HepG2 (cell line): Measurements from ENCODE around the gene CA14. TPM values are rescaled to one million over a fixed set of nuclear protein-coding genes. Genes with fewer than 3 reads are reported as not detected.
A peak's percentile ranks its signal among the peaks of the same experiment; 100 is the strongest.

Experiments
- ARID3A ChIP-seq: IDR thresholded peaks from 2 replicates; pipeline ENCODE4 v1.6.1; 2012; ENCODE audit warnings: low read depth, low read length, improper control_type of control experiment
- BRF2 ChIP-seq: sonication (generic); formaldehyde crosslinking; IDR thresholded peaks from 2 replicates; pipeline ENCODE4 v1.8.1; 2022; ENCODE audit warnings: mild to moderate bottlenecking, missing genetic modification reagents
- CBX5 ChIP-seq: sonication (generic); formaldehyde crosslinking; IDR thresholded peaks from 2 replicates; pipeline ENCODE4 v1.4.0; 2020; ENCODE audit warnings: missing genetic modification reagents, borderline replicate concordance
- EED ChIP-seq: sonication (generic); formaldehyde crosslinking; IDR thresholded peaks from 2 replicates; pipeline ENCODE4 v1.5.0; 2020; ENCODE audit warnings: mild to moderate bottlenecking, missing genetic modification reagents
- FOSL2 ChIP-seq: sonication (generic); formaldehyde crosslinking; IDR thresholded peaks from 2 replicates; pipeline ENCODE4 v1.4.0; 2020; ENCODE audit warnings: missing genetic modification reagents
- FOXA1 ChIP-seq, 2 experiments: fragments of 450-650 bp in 1 of 2; sonication (generic) in 1 of 2; formaldehyde crosslinking in 1 of 2; IDR thresholded peaks; 2 replicates each; pipeline versions ENCODE4 v1.4.0 to v1.6.1; 2016 to 2020; ENCODE audit warnings: missing genetic modification reagents in 1 of 2
- GABPA ChIP-seq, 2 experiments: IDR thresholded peaks; 2 replicates each; pipeline ENCODE4 v1.6.1; 2011 to 2016; ENCODE audit warnings: low read depth in 2 of 2, low read length in 1 of 2, missing biosample characterization in 1 of 2, missing genetic modification characterization in 1 of 2
- IRF1 ChIP-seq: sonication (generic); formaldehyde crosslinking; IDR thresholded peaks from 2 replicates; pipeline ENCODE4 v1.4.0; 2020; ENCODE audit warnings: low read depth, mild to moderate bottlenecking, missing genetic modification reagents
- MTA1 ChIP-seq: sonication (generic); formaldehyde crosslinking; IDR thresholded peaks from 2 replicates; pipeline ENCODE4 v1.4.0; 2020; ENCODE audit warnings: missing genetic modification reagents, mild to moderate bottlenecking, borderline replicate concordance
- NFYB ChIP-seq: sonication (generic); formaldehyde crosslinking; IDR thresholded peaks from 2 replicates; pipeline ENCODE4 v1.4.0; 2020; ENCODE audit warnings: missing genetic modification reagents
- NONO ChIP-seq, 2 experiments: fragments of 450-650 bp in 1 of 2; sonication (generic) in 1 of 2; formaldehyde crosslinking in 1 of 2; IDR thresholded peaks in 1 of 2; conservative IDR thresholded peaks in 1 of 2; 2 replicates each; pipeline versions ENCODE4 v1.6.1 to v1.8.0; 2017 to 2022; ENCODE audit warnings: mild to moderate bottlenecking in 1 of 2, missing genetic modification reagents in 1 of 2, moderate library complexity in 1 of 2
- NR2C2 ChIP-seq: sonication (generic); formaldehyde crosslinking; IDR thresholded peaks from 2 replicates; pipeline ENCODE4 v1.4.0; 2020; ENCODE audit warnings: missing genetic modification reagents, mild to moderate bottlenecking, moderate library complexity, borderline replicate concordance
- ONECUT2 ChIP-seq: sonication (generic); formaldehyde crosslinking; IDR thresholded peaks from 2 replicates; pipeline ENCODE4 v1.4.0; 2020; ENCODE audit warnings: missing genetic modification reagents
- PHF8 ChIP-seq: sonication (generic); formaldehyde crosslinking; IDR thresholded peaks from 2 replicates; pipeline ENCODE4 v1.5.0; 2020; ENCODE audit warnings: missing genetic modification reagents
- RFX5 ChIP-seq: IDR thresholded peaks from 2 replicates; pipeline ENCODE4 v1.6.1; 2011; ENCODE audit warnings: low read depth, low read length, improper control_type of control experiment
- YY1 ChIP-seq: IDR thresholded peaks from 2 replicates; pipeline ENCODE4 v1.6.1; 2011; ENCODE audit warnings: low read length, low read depth, moderate library complexity, mild to moderate bottlenecking; ENCODE audit not compliant: insufficient read depth, insufficient replicate concordance
- ZBTB42 ChIP-seq: sonication (generic); formaldehyde crosslinking; IDR thresholded peaks from 2 replicates; pipeline ENCODE4 v1.5.0; 2020; ENCODE audit warnings: mild to moderate bottlenecking, missing genetic modification reagents
- ZFP36L2 ChIP-seq: sonication (generic); formaldehyde crosslinking; IDR thresholded peaks from 2 replicates; pipeline ENCODE4 v1.4.0; 2020; ENCODE audit warnings: missing genetic modification reagents
- ZFP62 ChIP-seq: sonication (generic); formaldehyde crosslinking; IDR thresholded peaks from 2 replicates; pipeline ENCODE4 v1.4.0; 2020; ENCODE audit warnings: missing genetic modification reagents
- ZNF335 ChIP-seq: sonication (generic); formaldehyde crosslinking; IDR thresholded peaks from 2 replicates; pipeline ENCODE4 v1.4.0; 2020; ENCODE audit warnings: missing genetic modification reagents
- ZNF773 ChIP-seq: sonication (generic); formaldehyde crosslinking; IDR thresholded peaks from 2 replicates; pipeline ENCODE4 v1.4.0; 2020; ENCODE audit warnings: missing genetic modification reagents, borderline replicate concordance
- ZNF878 ChIP-seq: sonication (generic); formaldehyde crosslinking; IDR thresholded peaks from 2 replicates; pipeline ENCODE4 v1.8.1; 2023; ENCODE audit warnings: mild to moderate bottlenecking, missing genetic modification reagents, moderate library complexity
- polyA plus RNA-seq, 8 experiments: library from polyadenylated mRNA; depleted of rRNA in 3 of 8; stranded (reverse) in 7 of 8; unstranded in 1 of 8; fragments of >200 nt; fragmentation: Illumina TruSeq in 4 of 8; extraction: Trizol in 4 of 8; gene quantifications; 2 replicates each; pipeline versions ENCODE4 v1.2.1 to v1.2.3, GENCODE V29; 2011 to 2016; ENCODE audit warnings: low read depth in 4 of 8, missing spikeins in 1 of 8, mixed read lengths in 1 of 8; ENCODE audit not compliant: insufficient read depth in 1 of 8
- total RNA-seq, 5 experiments: library from RNA; depleted of rRNA; stranded (reverse); fragments of >200 nt; fragmentation: Illumina TruSeq; extraction: Trizol; gene quantifications; 2 replicates each; pipeline ENCODE4 v1.2.3, GENCODE V29; 2016; ENCODE audit warnings: low read depth in 1 of 5
- TF ChIP-seq, protein P1 (sequence below), 2 experiments: sonication (generic) in 1 of 2; formaldehyde crosslinking in 1 of 2; IDR thresholded peaks; 2 replicates each; pipeline versions ENCODE4 v1.4.0 to v1.6.1; 2018 to 2020; ENCODE audit warnings: missing genetic modification reagents in 2 of 2, borderline replicate concordance in 1 of 2, low read depth in 1 of 2, mild to moderate bottlenecking in 1 of 2, missing biosample characterization in 1 of 2

CA14 gene
- total and polyA plus RNA-seq, 2 of the 13 experiments (the other 11 are each of a cell fraction or from before 2014, with no cell fraction given), result 2.4 to 8.5 TPM

- peak; percentile 42; the same call in 1 of the 2 replicates for TF ChIP-seq NR2C2 (CRISPR knock-in tag)
- TF ChIP-seq BRF2 (CRISPR knock-in tag), result 0 out of 2 replicates have a peak, but pooled peaks have one; percentile 14
- TF ChIP-seq ZBTB42 (CRISPR knock-in tag), result peak; percentile 63; the same call in 1 of the 2 replicates
- no peak for TF ChIP-seq FOXA1 (IDR thresholded peaks at IDR 0.05)
- peak; percentile 76 for TF ChIP-seq FOXA1 (CRISPR knock-in tag; IDR thresholded peaks at IDR 0.05)
- no peak for TF ChIP-seq ZFP62 (CRISPR knock-in tag)
- TF ChIP-seq, protein P1, sequence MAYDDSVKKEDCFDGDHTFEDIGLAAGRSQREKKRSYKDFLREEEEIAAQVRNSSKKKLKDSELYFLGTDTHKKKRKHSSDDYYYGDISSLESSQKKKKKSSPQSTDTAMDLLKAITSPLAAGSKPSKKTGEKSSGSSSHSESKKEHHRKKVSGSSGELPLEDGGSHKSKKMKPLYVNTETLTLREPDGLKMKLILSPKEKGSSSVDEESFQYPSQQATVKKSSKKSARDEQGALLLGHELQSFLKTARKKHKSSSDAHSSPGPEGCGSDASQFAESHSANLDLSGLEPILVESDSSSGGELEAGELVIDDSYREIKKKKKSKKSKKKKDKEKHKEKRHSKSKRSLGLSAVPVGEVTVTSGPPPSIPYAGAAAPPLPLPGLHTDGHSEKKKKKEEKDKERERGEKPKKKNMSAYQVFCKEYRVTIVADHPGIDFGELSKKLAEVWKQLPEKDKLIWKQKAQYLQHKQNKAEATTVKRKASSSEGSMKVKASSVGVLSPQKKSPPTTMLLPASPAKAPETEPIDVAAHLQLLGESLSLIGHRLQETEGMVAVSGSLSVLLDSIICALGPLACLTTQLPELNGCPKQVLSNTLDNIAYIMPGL (CRISPR knock-in tag; IDR thresholded peaks at IDR 0.05; ENCODE audit: borderline replicate concordance in 1 of 2, low read depth in 1 of 2), result peak; percentile 89 to 92
- TF ChIP-seq ZNF773 (CRISPR knock-in tag), result peak; percentile 77; the same call in 1 of the 2 replicates
- TF ChIP-seq ONECUT2, result peak; percentile 64; the same call in 1 of the 2 replicates
- TF ChIP-seq NFYB (CRISPR knock-in tag), result peak; percentile 98
- peak; percentile 88 for TF ChIP-seq ZNF335 (CRISPR knock-in tag)
- no peak for TF ChIP-seq GABPA (IDR thresholded peaks at IDR 0.05; ENCODE audit: low read depth, low read length)
- peak; percentile 60 for TF ChIP-seq GABPA (CRISPR knock-in tag; IDR thresholded peaks at IDR 0.05; ENCODE audit: low read depth)
- 0 out of 2 replicates have a peak, but pooled peaks have one; percentile 21 for TF ChIP-seq MTA1
- TF ChIP-seq FOSL2 (CRISPR knock-in tag), result peak; percentile 57; the same call in 1 of the 2 replicates
- peak; percentile 50 for TF ChIP-seq PHF8
- TF ChIP-seq CBX5, result peak; percentile 54; the same call in 1 of the 2 replicates
- TF ChIP-seq EED (CRISPR knock-in tag), result peak; percentile 45; the same call in 1 of the 2 replicates
- TF ChIP-seq YY1, result peak; percentile 89
- TF ChIP-seq ZFP36L2 (CRISPR knock-in tag), result no peak
- TF ChIP-seq NONO (IDR thresholded peaks at IDR 0.05), result no peak
- TF ChIP-seq NONO (CRISPR knock-in tag; conservative IDR thresholded peaks at IDR 0.05), result peak; percentile 93
- peak; percentile 60; the same call in 1 of the 2 replicates for TF ChIP-seq RFX5
- peak; percentile 60 for TF ChIP-seq ARID3A
- 0 out of 2 replicates have a peak, but pooled peaks have one; percentile 60 for TF ChIP-seq IRF1
- peak; percentile 88 for TF ChIP-seq ZNF878 (CRISPR knock-in tag)
These were observed 21.5 kb upstream of the CA14 start, which contains the start of gene ANP32E (continued) for GRCh38 chr1:150235852-150236613.
